GM10248 (cell line): ENCODE data around the gene HMG20B.

ENCODE experiments used
- CTCF ChIA-PET: fragments of 300-600 bp; sonication (Branson Sonifier 250); formaldehyde crosslinking; extraction: SDS; loops from one replicate; lab custom pipeline; 2021; ENCODE audit warnings: antibody characterized with exemption; lab: Yijun Ruan, JAX
- POLR2A ChIA-PET: fragments of 350-650 bp; sonication (Branson Sonifier 250); formaldehyde crosslinking; extraction: SDS; loops from one replicate; lab custom pipeline; 2020; ENCODE audit warnings: antibody characterized with exemption; lab: Yijun Ruan, JAX
- DNase-seq: peaks from one replicate; pipeline ENCODE4 v3.0.0; 2012; ENCODE audit errors: extremely low spot score
- CTCF ChIP-seq: IDR thresholded peaks from 2 replicates; pipeline ENCODE4 v1.5.1; 2012; ENCODE audit warnings: mild to moderate bottlenecking, low read depth; ENCODE audit errors: extremely low read depth, missing control alignments, control extremely low read depth

HMG20B gene

DNA sequence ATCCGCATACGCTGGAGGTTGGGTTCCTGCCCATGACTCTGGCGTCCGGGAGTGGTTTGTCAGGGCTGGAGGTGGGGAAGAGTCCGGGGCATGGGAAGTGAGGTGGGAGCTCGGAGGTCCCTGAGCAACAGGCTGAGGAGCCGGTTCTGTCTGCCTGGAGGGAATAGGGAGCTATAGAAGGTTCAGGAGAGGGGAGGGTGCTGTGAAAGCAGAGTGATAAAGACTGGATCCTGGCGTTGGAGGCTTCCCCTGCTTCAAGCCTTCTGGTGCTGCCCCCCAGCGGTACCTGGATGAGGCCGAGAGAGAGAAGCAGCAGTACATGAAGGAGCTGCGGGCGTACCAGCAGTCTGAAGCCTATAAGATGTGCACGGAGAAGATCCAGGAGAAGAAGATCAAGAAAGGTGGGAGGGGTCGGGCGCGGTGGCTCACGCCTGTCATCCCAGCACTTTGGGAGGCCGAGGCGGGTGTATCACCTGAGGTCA, 2.6 kb downstream of the HMG20B start:
- CTCF ChIA-PET = interaction anchor here (1.3 to 1.7 kb wide), 2 partner anchors 11 to 18 kb away, joined by 3 to 5 read pairs; partner anchors contain the start of gene MFSD12
- POLR2A ChIA-PET = no interaction called here

DNA sequence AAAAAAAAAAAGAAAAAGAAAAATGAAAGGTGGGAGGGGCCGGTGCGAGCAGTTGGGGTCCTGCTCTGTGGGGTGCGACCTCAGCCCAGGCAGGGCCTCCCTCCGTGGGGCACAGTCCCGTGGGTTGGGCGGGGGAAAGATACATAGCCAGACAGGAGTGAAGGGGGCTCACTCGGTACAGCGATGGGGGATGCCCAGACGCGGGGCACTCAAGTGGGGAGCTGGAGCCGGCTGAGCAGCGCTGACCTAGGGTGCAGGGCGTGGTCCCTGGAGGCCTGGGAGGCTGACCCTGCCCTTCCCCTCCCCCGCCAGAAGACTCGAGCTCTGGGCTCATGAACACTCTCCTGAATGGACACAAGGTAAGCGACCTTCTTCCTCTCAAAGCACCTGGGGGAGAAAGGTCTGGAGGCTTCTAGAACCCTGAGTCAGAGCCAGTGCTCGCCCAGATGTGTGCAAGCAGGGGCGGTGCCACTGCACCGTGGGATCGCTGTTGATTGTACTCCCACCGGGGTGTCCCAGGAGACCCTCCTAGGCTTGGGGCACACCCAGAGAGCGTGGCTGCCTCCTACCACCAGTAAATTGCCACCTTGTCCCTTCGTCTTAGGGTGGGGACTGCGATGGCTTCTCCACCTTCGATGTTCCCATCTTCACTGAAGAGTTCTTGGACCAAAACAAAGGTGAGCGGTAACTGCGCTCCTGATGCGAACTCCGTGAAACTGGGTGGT, 3.4 kb downstream of the HMG20B start:
- TF ChIP-seq CTCF = no peak
- no peak for DNase-seq
- POLR2A ChIA-PET = no interaction called here
- CTCF ChIA-PET = interaction anchor here (1.3 to 1.7 kb wide), 2 partner anchors 10 to 19 kb away, joined by 3 to 5 read pairs; partner anchors contain the start of gene MFSD12

More for the DNA sequence above, 2.6 kb downstream of the HMG20B start:
- no peak for DNase-seq
- TF ChIP-seq CTCF = no peak

DNA sequence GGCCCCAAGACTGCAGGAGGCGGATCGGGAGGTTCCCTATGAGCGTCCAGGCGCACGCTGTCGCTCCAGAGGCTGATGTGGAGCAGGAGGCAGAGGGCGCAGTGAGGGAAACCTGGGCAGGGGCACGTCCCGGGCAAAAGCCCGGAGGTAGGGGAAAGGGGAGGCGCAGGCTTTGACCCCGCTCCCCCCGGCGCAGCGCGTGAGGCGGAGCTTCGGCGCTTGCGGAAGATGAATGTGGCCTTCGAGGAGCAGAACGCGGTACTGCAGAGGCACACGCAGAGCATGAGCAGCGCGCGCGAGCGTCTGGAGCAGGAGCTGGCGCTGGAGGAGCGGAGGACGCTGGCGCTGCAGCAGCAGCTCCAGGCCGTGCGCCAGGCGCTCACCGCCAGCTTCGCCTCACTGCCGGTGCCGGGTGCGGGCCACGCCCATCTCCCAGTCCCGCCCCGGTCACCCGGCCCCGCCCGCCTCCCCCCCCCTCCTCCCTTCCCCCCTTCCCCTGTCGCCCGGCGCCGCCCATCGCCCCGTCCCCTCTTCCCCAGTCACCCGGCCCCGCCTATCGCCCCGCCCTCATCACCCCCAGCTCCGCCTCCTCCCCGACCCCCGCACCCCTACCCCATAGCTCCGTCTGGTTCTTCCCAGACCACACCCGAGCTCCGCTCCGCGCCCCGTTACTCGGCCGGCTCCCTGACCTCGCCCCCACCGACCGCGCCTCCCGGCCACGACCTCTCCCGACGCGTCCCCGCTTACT, 4.1 kb downstream of the HMG20B start:
- CTCF ChIA-PET = no interaction called here
- no peak for DNase-seq
- TF ChIP-seq CTCF = no peak
- POLR2A ChIA-PET = no interaction called here

GRCh38 chr19:3577723-3578344, 5.1 kb downstream of the HMG20B start:
- CTCF ChIA-PET = interaction anchor here (1.6 kb wide), 1 partner anchor 14 kb away, joined by 3 read pairs; no protein-coding TSS in a partner anchor
- POLR2A ChIA-PET = no interaction called here
- no peak for TF ChIP-seq CTCF
- no peak for DNase-seq

- ChIA-PET CTCF (interaction anchor here (1.5 to 1.6 kb wide), 3 partner anchors 13 to 40 kb away, joined by 3 to 4 read pairs (median 3); no protein-coding TSS in a partner anchor), POLR2A (no interaction called here)
- no peak for DNase-seq
- no peak for TF ChIP-seq CTCF
Observed at GRCh38 chr19:3578390-3578789, 5.6 kb downstream of the HMG20B start.
